Measurements from ENCODE around the gene GGTLC1. TPM values are rescaled to one million over a fixed set of nuclear protein-coding genes. Genes with fewer than 3 reads are reported as not detected.
"Not testable (repeated sequence)": the region's sequence is repeated elsewhere in the genome, so short reads cannot be mapped to it uniquely, and the experiment has no call there.

The GGTLC1 gene
- total and polyA plus RNA-seq, 11 donors: not detected

DNA sequence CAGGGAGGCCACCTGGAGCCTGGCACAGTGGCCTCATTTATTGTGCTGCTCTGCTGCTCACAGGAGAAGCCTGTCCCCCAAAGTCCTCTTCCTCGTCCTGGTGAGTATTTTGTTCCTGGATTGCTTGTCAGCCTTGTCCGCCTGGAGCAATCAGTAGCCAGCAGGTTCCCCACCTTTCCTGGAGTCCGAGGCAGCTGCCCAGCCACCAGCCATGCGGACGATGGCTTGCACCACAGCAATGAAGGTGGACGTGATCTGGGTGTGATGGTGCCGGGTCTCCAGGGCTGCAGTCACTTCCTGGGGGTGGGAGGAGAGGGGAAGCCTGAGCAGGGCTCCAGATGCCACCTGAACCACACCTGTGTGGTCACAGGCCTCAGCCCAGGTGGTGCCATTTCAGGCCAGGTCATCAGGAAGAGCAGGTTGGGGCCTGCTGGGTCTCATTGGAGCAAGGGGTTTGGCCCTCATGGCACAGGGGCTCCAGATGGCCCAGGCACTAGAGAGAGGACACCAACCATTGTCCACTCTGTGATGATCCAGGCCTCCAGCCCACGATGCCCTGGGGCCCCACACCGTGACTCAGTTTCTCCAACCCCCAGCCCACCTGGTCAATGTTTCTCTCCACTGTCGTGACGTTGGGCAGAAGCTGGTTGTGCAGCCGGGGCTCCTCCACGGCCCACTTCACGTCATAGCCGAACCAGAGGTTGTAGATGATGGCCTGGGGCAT lies 3.4 kb downstream of the GGTLC1 start:
- not testable (repeated sequence) for DNase-seq, H3K4me1 ChIP-seq, H3K36me3 ChIP-seq, H3K27ac ChIP-seq, H3K4me3 ChIP-seq, H3K9me3 ChIP-seq, ATAC-seq, H3K27me3 ChIP-seq
- 84 to 91% (median 90%) methylated on average over 7 to 15 of the region's 15 CpGs for WGBS, 4 donors
- TF ChIP-seq, protein P1, sequence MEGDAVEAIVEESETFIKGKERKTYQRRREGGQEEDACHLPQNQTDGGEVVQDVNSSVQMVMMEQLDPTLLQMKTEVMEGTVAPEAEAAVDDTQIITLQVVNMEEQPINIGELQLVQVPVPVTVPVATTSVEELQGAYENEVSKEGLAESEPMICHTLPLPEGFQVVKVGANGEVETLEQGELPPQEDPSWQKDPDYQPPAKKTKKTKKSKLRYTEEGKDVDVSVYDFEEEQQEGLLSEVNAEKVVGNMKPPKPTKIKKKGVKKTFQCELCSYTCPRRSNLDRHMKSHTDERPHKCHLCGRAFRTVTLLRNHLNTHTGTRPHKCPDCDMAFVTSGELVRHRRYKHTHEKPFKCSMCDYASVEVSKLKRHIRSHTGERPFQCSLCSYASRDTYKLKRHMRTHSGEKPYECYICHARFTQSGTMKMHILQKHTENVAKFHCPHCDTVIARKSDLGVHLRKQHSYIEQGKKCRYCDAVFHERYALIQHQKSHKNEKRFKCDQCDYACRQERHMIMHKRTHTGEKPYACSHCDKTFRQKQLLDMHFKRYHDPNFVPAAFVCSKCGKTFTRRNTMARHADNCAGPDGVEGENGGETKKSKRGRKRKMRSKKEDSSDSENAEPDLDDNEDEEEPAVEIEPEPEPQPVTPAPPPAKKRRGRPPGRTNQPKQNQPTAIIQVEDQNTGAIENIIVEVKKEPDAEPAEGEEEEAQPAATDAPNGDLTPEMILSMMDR (IDR thresholded peaks at IDR 0.05): peak in 1 of 12 donors; percentile 2
- intact Hi-C loops (cut with DNase I): loop anchor here in 1 of 10 donors (2.0 kb wide), 1 partner anchor 46 kb away; no protein-coding TSS in a partner anchor

DNA sequence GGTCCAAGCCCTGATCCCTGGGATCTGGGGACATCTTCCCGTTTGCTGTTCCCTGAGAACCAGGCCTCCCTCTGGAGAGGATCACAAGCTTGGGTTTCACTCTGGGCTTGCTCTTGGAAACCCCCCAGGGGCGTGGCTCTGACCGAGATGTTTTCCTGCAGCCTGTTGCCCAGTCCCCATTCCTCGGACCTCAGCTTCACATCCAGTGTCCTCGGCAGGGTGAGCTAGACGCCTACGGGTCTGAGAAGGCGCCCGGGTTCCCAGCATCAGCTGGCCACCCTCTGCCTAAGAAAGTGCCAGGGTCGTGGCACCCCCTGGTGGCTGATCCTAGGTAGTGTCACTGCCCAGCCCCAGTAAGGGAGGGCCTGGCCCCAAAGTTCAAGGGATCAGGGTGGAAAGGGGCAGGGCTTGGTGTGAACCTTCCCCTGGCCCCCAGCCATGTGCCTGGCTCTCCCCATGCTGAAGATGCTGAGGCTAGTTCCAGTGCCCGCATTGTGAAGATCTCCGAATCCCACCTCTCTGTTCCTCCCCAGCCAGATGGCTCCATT lies 4.0 kb downstream of the GGTLC1 start:
- ATAC-seq, H3K4me3 ChIP-seq, H3K27me3 ChIP-seq, H3K27ac ChIP-seq, H3K9me3 ChIP-seq, DNase-seq, H3K36me3 ChIP-seq, H3K4me1 ChIP-seq: not testable (repeated sequence)
- TF ChIP-seq, protein P1 (IDR thresholded peaks at IDR 0.05): peak in 5 of 12 donors; percentile 13 to 46 (median 23)
- WGBS, 4 donors: 11 to 49% (median 17%) methylated on average over 7 to 9 of the region's 12 CpGs; no CpG with 5 or more reads in 1 of the 4 donors
- intact Hi-C loops (cut with DNase I): loop anchor here in 1 of 10 donors (2.0 kb wide), 1 partner anchor 46 kb away; no protein-coding TSS in a partner anchor

DNA sequence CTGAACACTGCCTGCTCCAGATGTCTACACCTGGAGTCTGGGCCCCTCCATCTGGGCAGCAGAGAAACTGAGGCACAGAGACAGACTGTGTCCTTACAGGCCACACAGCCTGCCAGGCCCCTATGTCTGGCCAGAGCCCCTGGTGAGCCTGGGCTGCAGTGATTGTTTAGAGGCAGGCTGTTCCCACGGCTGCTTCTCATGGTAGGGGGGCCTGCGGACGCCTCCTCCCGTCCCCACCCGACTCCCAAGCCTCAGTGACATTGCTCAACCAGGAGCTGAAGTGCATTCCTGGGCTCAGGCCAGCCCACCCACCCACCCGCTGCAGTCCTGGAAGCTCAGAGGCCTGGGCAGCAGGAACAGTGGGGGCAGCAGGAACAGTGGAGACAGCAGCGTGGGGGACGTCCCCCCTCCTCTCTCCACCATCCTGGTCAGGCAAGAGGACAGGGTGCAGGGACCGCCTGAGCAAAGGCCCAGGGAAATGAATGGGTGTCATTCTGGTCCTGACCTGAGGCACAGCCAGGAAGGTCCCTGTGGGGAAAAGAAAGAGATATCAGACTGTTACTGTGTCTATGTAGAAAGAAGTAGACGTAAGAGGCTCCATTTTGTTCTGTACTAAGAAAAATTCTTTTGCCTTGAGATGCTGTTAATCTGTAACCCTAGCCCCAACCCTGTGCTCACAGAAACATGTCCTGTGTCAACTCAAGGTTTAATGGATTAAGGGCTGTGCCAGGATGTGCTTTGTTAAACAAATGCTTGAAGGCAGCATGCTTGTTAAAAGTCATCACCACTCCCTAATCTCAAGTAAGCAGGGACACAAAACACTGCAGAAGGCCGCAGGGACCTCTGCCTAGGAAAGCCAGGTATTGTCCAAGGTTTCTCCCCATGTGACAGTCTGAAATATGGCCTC lies 6.2 kb downstream of the GGTLC1 start:
- H3K9me3 ChIP-seq; intact Hi-C loops (cut with DNase I): not testable (repeated sequence)
- 68 to 84% (median 71%) methylated on average over 6 to 11 of the region's 11 CpGs for WGBS, 4 donors

DNA sequence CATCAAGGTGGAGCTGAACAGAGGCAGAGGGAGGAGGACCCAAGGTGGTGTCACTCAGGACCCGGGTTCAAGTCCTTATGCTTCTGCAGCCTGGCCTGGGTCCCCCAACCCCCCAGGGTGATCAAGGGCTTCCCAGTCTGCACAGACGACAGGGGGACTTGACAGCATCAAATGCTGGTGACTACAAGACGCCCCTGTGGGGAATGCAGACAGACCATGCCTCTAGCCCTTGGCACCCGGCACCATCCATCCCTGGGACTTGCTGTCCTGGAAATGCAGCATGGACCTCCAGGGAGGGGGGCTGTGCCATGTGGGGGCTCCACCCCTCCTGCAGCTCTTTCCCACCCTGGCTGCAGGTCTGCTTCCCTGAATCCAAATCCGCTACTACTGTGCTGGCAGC lies 7.1 kb downstream of the GGTLC1 start:
- H3K36me3 ChIP-seq; intact Hi-C loops (cut with DNase I); H3K9me3 ChIP-seq; H3K4me3 ChIP-seq; H3K27ac ChIP-seq; ATAC-seq; DNase-seq; H3K4me1 ChIP-seq; H3K27me3 ChIP-seq: not testable (repeated sequence)
- 61 to 80% (median 76%) methylated on average over 2 to 5 of the region's 5 CpGs for WGBS, 4 donors

More for the DNA sequence above, 6.2 kb downstream of the GGTLC1 start:
- H3K4me3 ChIP-seq, H3K27ac ChIP-seq, H3K27me3 ChIP-seq, H3K36me3 ChIP-seq, ATAC-seq, DNase-seq, H3K4me1 ChIP-seq: not testable (repeated sequence)

DNA sequence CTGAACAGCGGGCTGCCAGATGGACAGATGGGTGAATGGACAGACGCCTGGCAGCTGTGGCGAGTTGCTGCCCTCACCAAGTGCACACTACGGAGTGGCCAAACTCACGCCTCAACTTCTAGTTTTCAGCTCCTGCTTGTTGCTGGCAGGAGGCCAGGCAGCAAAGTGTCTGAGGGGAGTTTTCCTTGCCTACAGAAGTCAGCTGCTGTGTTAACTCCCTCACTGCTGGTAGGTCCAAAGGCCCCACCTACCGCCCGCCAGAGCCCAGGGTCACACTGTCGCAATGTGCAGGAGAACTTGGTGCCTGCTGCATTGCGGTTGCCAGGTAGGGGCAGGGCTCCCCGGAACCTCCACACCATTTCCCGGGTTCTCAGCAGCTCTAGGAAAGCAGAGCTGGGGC lies 7.6 kb downstream of the GGTLC1 start:
- H3K4me1 ChIP-seq; intact Hi-C loops (cut with DNase I); H3K4me3 ChIP-seq; ATAC-seq; H3K27ac ChIP-seq; H3K9me3 ChIP-seq; H3K27me3 ChIP-seq; H3K36me3 ChIP-seq: not testable (repeated sequence)
- WGBS, 4 donors: 38 to 54% (median 44%) methylated on average over 9 to 11 of the region's 11 CpGs
- DNase-seq: peak in 2 of 5 donors; percentile 60 to 70

DNA sequence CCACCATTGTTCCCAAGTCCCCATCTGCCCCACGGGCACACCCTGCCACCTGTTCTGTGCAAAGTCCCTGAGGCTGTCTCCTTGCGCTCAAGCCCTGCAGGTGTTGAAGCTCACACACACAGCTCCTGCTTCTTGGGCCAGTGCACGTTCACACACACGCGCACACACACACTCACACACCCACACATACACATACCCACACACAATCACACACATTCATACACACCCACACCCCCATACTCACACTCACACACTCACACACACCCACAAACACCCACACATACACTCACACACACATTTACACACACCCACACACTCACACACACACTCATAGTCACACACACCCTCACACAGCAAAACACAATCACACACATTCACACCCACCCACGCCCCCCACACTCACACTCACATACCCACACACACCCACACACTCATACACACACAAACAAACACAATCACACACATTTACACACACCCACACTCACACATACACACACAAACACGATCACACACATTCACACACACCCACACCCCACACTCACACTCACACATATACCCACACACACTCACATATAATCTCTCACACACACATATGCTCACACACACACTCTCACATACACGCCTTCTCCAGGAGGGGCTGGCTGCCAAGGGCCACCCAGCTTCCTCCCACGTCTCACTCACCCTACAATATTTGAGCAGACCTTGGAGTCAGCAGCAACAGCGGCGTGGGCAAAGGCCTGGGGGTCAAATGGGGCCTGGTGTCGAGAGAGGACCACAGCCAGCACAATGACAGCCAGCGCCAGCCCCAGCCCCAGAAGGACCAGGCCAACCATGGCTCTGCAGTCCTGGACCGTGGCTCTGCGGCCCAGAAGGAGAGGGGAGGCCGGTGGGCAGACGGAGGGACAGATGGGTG lies 8.4 kb downstream of the GGTLC1 start:
- H3K27me3 ChIP-seq; H3K36me3 ChIP-seq; intact Hi-C loops (cut with DNase I); H3K9me3 ChIP-seq; ATAC-seq; DNase-seq; H3K27ac ChIP-seq; H3K4me1 ChIP-seq; H3K4me3 ChIP-seq: not testable (repeated sequence)
- WGBS, 4 donors: 73 to 86% (median 81%) methylated on average over 13 to 17 of the region's 17 CpGs

DNA sequence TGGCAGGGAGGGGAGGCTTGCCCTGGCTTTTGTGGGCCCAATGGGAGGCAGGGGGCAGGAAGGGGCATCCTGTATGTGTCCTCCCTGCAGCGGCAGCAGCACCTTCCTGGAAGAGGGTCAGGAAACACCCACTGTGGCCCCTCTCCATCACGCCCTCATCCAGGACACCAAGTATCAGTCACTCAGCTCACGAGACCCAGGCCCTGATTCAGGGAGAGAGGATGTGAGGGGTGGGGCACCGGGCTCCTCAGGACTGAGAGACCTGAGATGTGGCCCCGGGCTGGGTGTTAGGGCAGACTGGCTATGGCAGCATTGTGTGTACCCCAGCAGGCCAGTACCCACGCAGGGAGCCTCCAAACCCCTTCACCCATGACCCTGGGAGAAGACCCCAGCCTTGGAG lies 9.2 kb downstream of the GGTLC1 start:
- H3K4me1 ChIP-seq; H3K36me3 ChIP-seq; H3K27me3 ChIP-seq; intact Hi-C loops (cut with DNase I); DNase-seq; H3K9me3 ChIP-seq; H3K27ac ChIP-seq; ATAC-seq; H3K4me3 ChIP-seq: not testable (repeated sequence)
- WGBS, 4 donors: 83 to 90% (median 86%) methylated on average over 3 to 6 of the region's 6 CpGs

DNA sequence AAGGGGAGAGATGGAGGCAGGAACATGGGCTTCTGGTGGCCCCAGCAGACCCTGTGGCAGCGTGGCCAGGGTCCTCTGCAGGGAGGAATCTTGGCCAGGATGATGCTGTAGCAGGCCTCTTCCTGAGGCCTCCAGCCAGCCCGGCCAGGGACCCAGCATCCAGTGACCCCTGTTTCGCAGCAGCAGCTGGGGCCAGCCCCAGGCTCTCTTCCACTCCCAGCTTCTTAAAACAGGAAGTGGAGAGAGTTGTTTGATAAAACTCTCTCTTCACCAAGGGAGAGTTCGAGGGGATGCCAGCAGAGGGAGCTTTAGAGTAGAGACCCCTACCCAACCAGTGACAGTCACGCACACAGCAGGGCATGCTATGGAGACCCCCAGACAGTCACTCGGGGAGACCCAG lies 10.1 kb downstream of the GGTLC1 start:
- H3K4me3 ChIP-seq; DNase-seq; H3K27ac ChIP-seq; intact Hi-C loops (cut with DNase I); H3K4me1 ChIP-seq; H3K9me3 ChIP-seq; ATAC-seq; H3K27me3 ChIP-seq; H3K36me3 ChIP-seq: not testable (repeated sequence)
- 38 to 67% (median 49%) methylated on average over 6 of the region's 6 CpGs for WGBS, 4 donors

Measured in heart left ventricle (tissue), 16 donors.